Tibial nerve (tissue), 4 donors: ENCODE measurements around the gene TRIM45. TPM values are rescaled to one million over a fixed set of nuclear protein-coding genes. Genes with fewer than 3 reads are reported as not detected.

Source experiments
- DNase-seq, 2 donors: peaks; one replicate each; pipeline ENCODE4 v3.0.0-alpha.2; 2019; ENCODE audit warnings: low spot score in 2 of 2
- H3K27ac ChIP-seq, 4 donors: fragments of 200-600 bp; sonication (generic) in 3 of 4; one replicate each; pipeline ENCODE4 v1.5.1; 2017 to 2019; ENCODE audit warnings: mild to moderate bottlenecking in 1 of 4
- H3K27me3 ChIP-seq, 2 donors: fragments of 200-600 bp; sonication (generic) in 1 of 2; one replicate each; pipeline versions ENCODE4 v1.5.1 to v1.6.0; 2017 to 2019
- H3K36me3 ChIP-seq, 3 donors: fragments of 200-600 bp; sonication (generic); one replicate each; pipeline ENCODE4 v1.5.1; 2018 to 2019
- H3K4me1 ChIP-seq, 4 donors: fragments of 200-600 bp; sonication (generic) in 3 of 4; one replicate each; pipeline ENCODE4 v1.5.1; 2017 to 2019
- H3K4me3 ChIP-seq, 4 donors: fragments of 200-600 bp; sonication (generic) in 3 of 4; one replicate each; pipeline ENCODE4 v1.5.1; 2017 to 2019; ENCODE audit warnings: mild to moderate bottlenecking in 1 of 4, moderate library complexity in 1 of 4
- H3K9me3 ChIP-seq, 4 donors: fragments of 200-600 bp; sonication (generic) in 3 of 4; one replicate each; pipeline ENCODE4 v1.5.1; 2017 to 2019
- CTCF ChIP-seq, 5 experiments: fragments of 200-600 bp in 3 of 5; fragments of 450-650 bp in 2 of 5; sonication (generic) in 3 of 5; IDR thresholded peaks; one replicate each; pipeline ENCODE4 v1.5.1; 2016 to 2019; ENCODE audit warnings: antibody characterized with exemption in 5 of 5, mild to moderate bottlenecking in 3 of 5, moderate library complexity in 2 of 5
- EP300 ChIP-seq, 2 donors: sonication (generic); formaldehyde crosslinking; IDR thresholded peaks; one replicate each; pipeline ENCODE4 v1.6.1; 2017; ENCODE audit warnings: antibody characterized with exemption in 2 of 2, mild to moderate bottlenecking in 1 of 2
- POLR2A ChIP-seq, 2 donors: fragments of 450-650 bp; IDR thresholded peaks; one replicate each; pipeline ENCODE4 v1.6.1; 2017; ENCODE audit warnings: antibody characterized with exemption in 2 of 2, mild to moderate bottlenecking in 2 of 2, moderate library complexity in 2 of 2
- WGBS, 2 donors: methylation state at CpG; one replicate each; pipeline ENCODE4 v1.1.5; 2018; 5-methylcytosine and 5-hydroxymethylcytosine counted together
- total RNA-seq, 4 donors: library from RNA; depleted of rRNA; stranded (reverse); fragments of >200 nt; gene quantifications; one replicate each; pipeline ENCODE4 v1.1.0, GENCODE V29; 2016

Gene TRIM45
- total RNA-seq, 4 donors from 2014 or later: 3.3 to 6.9 (median 4.8) TPM

- WGBS, 2 donors: 93 to 94% methylated on average over 6 of the region's 6 CpGs
- H3K4me3 ChIP-seq: no peak overlapping the region
- no peaks in the 10 kb centered on the region for H3K27me3 ChIP-seq
- H3K36me3 ChIP-seq: peaks cover 0 to 99% (median 13%) of the 10 kb centered on the region in 3 donors
- no peaks in the 10 kb centered on the region for H3K4me1 ChIP-seq
- H3K9me3 ChIP-seq: no peaks in the 10 kb centered on the region
- TF ChIP-seq EP300 (IDR thresholded peaks at IDR 0.05) (no peak), POLR2A (IDR thresholded peaks at IDR 0.05) (no peak), CTCF (IDR thresholded peaks at IDR 0.05) (no peak)
- no peak for DNase-seq
- no peak overlapping the region for H3K27ac ChIP-seq
Observed at GRCh38 chr1:117079737-117080136, 41.8 kb downstream of the TRIM45 start.

DNA sequence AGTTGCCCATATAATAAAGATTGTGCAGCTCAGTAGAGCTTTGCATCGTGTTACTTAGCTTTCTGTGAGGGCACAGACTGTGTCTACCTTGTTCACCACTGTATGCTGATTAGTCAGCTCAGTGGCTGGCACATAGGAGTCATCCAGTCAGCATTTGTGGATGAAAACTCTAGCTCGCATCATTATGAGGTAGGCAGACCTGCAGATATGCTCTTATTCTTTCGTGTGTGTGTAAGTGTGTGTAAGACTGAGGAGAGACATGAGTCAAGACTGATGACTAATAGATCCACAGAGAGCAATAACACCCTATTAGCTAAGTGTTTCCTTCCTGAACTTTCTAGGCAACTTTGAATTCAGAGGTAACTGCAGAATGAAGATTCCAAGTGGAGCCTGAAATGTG is 44.3 kb downstream of the TRIM45 start:
- Histone ChIP-seq H3K4me3 (no peak overlapping the region), H3K27me3 (no peaks in the 10 kb centered on the region), H3K9me3 (no peaks in the 10 kb centered on the region), H3K4me1 (no peaks in the 10 kb centered on the region), H3K27ac (no peak overlapping the region), H3K36me3 (peaks cover 0 to 84% (median 13%) of the 10 kb centered on the region in 3 donors)
- TF ChIP-seq CTCF (IDR thresholded peaks at IDR 0.05) (no peak), EP300 (IDR thresholded peaks at IDR 0.05) (no peak), POLR2A (IDR thresholded peaks at IDR 0.05) (no peak)
- 50 to 73% methylated on average over 3 of the region's 3 CpGs for WGBS, 2 donors
- DNase-seq: no peak

DNA sequence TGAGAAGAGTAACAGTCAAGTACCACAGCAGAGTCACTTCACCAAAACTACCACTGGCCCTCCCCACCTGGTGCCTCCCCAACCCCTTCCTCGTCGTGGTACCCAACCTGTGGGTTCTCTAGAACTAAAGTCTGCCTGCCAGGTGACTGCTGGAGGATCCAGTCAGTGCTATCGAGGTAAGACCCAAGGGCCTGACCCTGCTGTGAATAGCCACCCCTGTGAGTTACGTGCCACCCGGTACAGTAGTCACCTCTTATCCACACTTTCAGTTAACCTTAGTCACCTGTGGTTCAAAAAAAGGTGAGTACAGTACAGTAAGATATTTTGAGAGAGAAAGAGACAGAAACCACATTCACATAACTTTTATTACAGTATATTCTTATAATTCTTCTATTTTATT is 44.9 kb downstream of the TRIM45 start:
- no peak for DNase-seq
- 93 to 99% methylated on average over 5 of the region's 5 CpGs for WGBS, 2 donors
- H3K27me3 ChIP-seq: no peaks in the 10 kb centered on the region

GRCh38 chr1:117070124-117070523 is 51.4 kb downstream of the TRIM45 start:
- H3K9me3 ChIP-seq: no peaks in the 10 kb centered on the region
- H3K27ac ChIP-seq: no peak overlapping the region
- DNase-seq: no peak
- 71 to 78% methylated on average over 2 of the region's 2 CpGs for WGBS, 2 donors
- H3K27me3 ChIP-seq: no peaks in the 10 kb centered on the region
- H3K36me3 ChIP-seq: peaks cover 0 to 16% (median 0%) of the 10 kb centered on the region in 3 donors
- no peak for TF ChIP-seq EP300 (IDR thresholded peaks at IDR 0.05)
- H3K4me3 ChIP-seq: no peak overlapping the region
- H3K4me1 ChIP-seq: no peaks in the 10 kb centered on the region

More for the DNA sequence above, 44.9 kb downstream of the TRIM45 start:
- Histone ChIP-seq H3K4me3 (no peak overlapping the region), H3K9me3 (no peaks in the 10 kb centered on the region), H3K4me1 (no peaks in the 10 kb centered on the region), H3K36me3 (peaks cover 0 to 77% (median 7%) of the 10 kb centered on the region in 3 donors), H3K27ac (no peak overlapping the region)
- TF ChIP-seq POLR2A (IDR thresholded peaks at IDR 0.05) (no peak), CTCF (IDR thresholded peaks at IDR 0.05) (no peak), EP300 (IDR thresholded peaks at IDR 0.05) (no peak)

DNA sequence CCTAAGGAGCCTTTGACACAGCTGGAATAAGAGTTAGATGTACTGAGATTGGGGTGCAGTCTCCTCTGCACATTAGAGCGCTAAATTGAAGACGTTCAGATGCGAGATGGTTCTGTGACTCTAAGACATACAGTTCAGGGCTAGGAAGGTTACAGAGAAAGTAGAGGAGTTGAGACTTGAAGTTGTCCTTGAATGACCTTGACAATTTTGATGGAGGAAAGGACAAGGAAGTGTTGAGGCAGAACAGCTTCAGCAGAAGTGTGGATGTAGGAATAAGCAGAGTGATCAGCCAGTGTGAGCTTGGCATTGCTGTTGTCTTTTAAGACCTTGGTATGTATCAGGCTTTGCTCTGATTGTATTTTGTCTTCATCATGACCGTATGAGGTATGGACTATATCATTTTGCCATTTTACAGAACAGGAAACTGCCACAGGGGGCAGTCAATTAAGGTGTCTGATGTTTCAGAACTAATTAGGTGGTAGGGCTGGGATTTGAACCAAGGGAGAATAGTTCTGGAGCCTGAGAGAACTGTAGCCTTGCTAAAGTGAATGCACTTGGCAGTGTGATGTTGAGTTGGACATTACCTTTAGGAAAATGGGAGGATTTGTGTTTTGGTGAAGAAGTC is 52.2 kb downstream of the TRIM45 start:
- 71 to 76% methylated on average over 4 of the region's 4 CpGs for WGBS, 2 donors
- H3K27ac ChIP-seq: no peak overlapping the region
- no peak for TF ChIP-seq CTCF (IDR thresholded peaks at IDR 0.05)
- TF ChIP-seq POLR2A (IDR thresholded peaks at IDR 0.05): no peak

More for the DNA sequence above, 52.2 kb downstream of the TRIM45 start:
- Histone ChIP-seq H3K27me3 (no peaks in the 10 kb centered on the region), H3K9me3 (no peaks in the 10 kb centered on the region), H3K4me1 (no peaks in the 10 kb centered on the region), H3K4me3 (no peak overlapping the region), H3K36me3 (peaks cover 0 to 9% (median 0%) of the 10 kb centered on the region in 3 donors)
- no peak for DNase-seq
